ENCODE measurements around the gene CREB3L1. TPM values are rescaled to one million over a fixed set of nuclear protein-coding genes. Genes with fewer than 3 reads are reported as not detected.

Gene CREB3L1
- 3.9 to 6.2 TPM (median 5.2 TPM) in 5 replicates for total RNA-seq (2022; extraction: Qiagen RNA extraction; ENCODE audit: low read depth)

GRCh38 chr11:46277622-46278386 lies at the start of gene CREB3L1:
CREB3L1 (plus strand) TSS chr11:46277662; CDS start chr11:46278112, 450 bp downstream.

DNA sequence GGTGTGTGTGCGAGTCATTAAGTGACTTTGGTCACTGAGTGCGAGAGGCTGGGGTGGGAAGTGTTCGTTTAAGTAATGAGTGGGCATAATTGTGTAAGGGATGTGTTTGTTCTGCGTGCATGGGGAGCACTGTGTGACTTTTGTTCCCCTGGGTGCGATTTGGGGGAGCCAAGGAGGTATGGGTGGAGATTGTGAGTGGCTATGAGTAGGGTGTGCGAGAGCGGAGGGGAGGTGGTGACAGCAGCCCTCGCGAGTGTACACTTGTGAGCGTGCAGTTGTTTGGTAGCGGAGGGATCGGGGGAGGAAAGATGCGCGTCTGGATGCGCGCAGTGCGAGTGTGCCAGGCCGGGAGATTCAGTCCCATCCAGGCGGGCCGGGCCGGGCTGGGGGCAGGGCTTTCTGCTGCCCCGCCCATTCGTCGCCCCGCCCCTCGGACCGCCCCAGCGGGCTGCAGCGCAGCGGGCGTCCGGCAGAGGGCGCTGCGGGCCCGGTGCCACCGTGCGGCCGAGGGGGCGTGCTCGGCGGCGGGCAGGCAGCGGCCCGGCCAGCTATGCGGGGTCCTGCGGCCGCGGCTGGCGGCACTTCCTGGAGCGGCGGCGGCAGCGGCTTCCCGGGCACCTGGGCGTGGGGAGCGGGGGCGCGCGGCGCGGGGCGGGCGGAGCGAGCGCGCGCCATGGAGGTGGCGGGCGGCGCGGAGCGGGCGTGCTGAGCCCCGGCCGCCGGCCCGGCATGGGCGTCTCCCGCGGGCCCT lies 69.6 kb downstream of the CREB3L1 start, which contains the start of gene DGKZ:
Gene DGKZ (plus strand): TSS at position 578 of the 751 bp plus-strand sequence. CDS start 197 bp downstream, outside the sequence.

Other genes with a start within 250 kb of the CREB3L1 start
- 10.4 to 14.4 TPM (median 12.8 TPM) in 5 replicates for gene PHF21A, start 156.2 kb upstream of the CREB3L1 start, total RNA-seq (2022; extraction: Qiagen RNA extraction; ENCODE audit: low read depth)
- 33.1 to 55.1 TPM (median 44.8 TPM) in 5 replicates for gene DGKZ, start 69.8 kb downstream of the CREB3L1 start, total RNA-seq (2022; extraction: Qiagen RNA extraction; ENCODE audit: low read depth)
- gene MDK, start 104.0 kb downstream of the CREB3L1 start, total RNA-seq (2022; extraction: Qiagen RNA extraction; ENCODE audit: low read depth): 16.7 to 22.6 TPM (median 21.1 TPM) in 5 replicates
- gene CHRM4, start 114.1 kb downstream of the CREB3L1 start, total RNA-seq (2022; extraction: Qiagen RNA extraction; ENCODE audit: low read depth): 0.50 to 0.78 TPM (median 0.67 TPM) in 5 replicates

All from A549 treated with RU486 at 1 μM for 4 hours (cell line).